GM21723 (cell line): Measurements from ENCODE around the gene RBM4.
"Not testable (repeated sequence)": the region's sequence is repeated elsewhere in the genome, so short reads cannot be mapped to it uniquely, and the experiment has no call there.

Experiments
- ATAC-seq: cut with Tn5 transposase; IDR thresholded peaks from one replicate; pipeline ENCODE4 v1.9.1; 2021; ENCODE audit warnings: mild to moderate bottlenecking, moderate library complexity; ENCODE audit not compliant: unreplicated experiment

The RBM4 gene, protein sequence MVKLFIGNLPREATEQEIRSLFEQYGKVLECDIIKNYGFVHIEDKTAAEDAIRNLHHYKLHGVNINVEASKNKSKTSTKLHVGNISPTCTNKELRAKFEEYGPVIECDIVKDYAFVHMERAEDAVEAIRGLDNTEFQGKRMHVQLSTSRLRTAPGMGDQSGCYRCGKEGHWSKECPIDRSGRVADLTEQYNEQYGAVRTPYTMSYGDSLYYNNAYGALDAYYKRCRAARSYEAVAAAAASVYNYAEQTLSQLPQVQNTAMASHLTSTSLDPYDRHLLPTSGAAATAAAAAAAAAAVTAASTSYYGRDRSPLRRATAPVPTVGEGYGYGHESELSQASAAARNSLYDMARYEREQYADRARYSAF

GRCh38 chr11:66638177-66639065 lies at the start of gene RBM4:
Gene RBM4 (plus strand): TSS chr11:66638703. CDS start chr11:66639712, 1,009 bp downstream.
- peak; percentile 95 for ATAC-seq

GRCh38 chr11:66589315-66589714 lies 49.2 kb upstream of the RBM4 start:
- not testable (repeated sequence) for ATAC-seq

DNA sequence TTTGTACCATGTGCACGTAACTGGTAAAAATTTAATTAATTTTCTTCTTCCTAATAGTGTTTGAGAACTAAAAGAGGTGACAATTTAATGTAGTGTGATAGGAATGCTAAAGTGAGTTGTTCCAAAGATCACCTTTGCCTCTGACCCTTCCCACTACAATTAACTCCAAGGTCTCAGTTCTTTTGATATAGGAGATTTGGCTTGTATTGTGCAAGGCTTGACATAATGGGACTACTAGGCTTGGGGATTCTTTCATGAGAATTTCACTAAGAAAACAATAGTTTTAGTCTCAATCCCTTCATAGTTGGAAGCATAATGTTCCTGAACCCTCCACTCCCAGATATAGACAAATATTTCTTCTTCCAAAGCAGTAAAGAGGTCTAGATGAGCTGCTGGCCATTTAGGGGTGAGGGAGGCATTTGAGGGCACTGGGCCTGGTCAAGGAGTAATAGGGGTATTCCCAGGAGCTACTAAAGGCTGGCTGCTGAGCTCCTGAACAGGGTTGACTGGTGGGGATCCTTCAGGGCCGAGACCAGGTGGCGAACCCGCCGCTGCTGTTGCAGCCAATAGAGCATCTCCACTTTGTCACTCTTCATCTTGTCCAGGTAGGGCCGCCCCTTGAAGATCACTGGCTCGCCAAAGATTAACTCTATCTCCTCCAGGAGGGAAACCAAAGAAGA lies 48.4 kb upstream of the RBM4 start:
- ATAC-seq = no peak

DNA sequence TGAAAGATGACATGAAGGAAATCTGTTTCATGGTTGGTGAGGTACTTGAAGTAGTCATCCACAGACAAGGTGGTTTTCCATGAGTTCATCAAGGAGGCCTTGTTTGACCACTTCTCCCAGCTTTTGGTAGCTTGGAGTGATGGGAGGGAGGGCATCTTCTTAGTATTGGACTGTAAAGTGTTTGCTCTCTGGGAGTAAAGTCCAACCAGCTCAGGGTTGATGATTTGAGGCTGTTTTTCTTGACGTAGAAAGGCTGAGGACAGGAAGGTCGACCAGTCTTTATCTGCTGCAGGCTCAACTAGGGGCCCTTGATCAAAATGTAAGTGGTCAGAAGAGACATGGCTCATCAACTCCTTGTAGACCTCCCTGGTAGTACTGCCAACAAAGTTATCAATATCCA lies 47.3 kb upstream of the RBM4 start:
- no peak for ATAC-seq

DNA sequence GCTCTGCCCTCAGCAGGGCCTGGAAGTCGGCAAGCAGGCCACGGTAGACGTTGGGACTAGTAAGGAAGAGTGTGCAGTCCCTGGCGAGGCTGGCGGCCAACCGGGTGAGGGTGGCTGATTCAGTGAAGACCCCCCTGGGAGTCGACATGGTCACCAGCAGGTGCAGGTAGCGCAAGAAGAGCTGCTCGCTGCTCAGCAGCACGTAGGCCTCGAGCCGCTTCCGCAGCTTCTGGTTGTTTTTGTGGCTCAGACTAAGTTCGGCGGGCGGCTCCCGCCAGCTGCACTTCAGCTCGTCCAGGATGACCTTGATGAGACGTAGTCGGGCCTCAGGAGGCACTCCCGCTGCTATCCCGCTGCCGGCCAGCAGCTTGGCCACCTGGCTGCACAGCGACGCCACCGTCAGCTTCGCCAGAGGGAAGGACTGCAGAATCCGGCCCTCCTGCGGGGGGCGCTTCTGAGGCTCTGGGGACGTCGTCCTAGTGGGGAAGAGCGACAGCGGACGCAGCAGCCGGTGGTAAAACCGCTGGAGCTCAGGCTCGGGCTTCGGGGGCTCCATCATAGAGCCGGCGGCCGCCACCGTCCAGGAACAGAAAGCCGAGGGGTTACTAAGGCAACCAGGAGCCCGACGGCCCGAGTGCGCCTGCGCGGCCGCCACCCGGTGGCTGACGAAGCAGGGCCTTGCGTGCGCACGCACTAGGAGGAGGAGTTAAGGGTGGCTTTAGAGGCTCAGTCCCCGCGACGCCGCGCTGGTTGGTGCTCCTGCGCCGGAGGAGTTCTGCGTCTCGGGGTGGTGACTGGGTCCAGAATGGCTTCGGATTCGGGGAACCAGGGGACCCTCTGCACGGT lies 45.8 kb upstream of the RBM4 start, which contains the start of the genes CCDC87 and CCS:
TSS of gene CCDC87 (minus strand) at position 607 of the 846 bp plus-strand sequence. CDS start at position 559, 48 bp downstream.
TSS of gene CCS (plus strand) at position 729 of the 846 bp plus-strand sequence. CDS start at position 806, 77 bp downstream.
- ATAC-seq = peak; percentile 81

- peak; percentile 2 for ATAC-seq
These were observed 45.2 kb upstream of the RBM4 start for GRCh38 chr11:66593303-66593635.

- ATAC-seq = no peak
These were observed 44.9 kb upstream of the RBM4 start for GRCh38 chr11:66593650-66594049.

DNA sequence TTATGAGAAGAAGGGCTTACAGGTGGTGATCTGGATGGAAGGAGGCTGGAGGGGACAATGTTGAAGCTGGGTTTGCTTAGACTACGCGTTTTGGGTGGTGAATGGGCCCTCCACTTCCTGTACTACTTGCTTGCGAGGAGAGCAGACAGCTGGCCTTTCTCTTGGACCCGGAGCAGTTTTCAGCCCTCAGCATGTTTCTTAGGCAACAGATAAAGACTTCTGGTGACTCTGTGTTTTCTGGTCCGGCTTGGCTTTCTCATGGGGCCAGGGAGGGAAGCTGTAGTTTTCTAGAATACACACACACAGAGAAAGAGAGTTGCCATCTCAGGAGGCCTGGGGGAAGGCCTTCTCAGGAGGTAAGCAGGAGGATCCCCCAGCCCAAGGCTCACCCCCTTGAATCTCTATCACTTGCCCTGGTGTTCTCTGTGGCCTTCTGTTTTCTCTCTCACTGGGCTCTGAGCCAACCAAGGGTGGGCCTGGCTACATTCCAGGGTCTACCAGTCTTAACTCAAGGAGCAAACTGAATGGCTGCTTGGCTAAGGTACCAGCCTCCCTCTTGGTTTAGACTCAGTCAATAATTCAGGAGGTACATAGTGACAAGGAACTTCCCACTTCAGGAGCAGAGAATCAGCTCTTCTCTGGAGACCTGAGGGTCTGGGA lies 43.1 kb upstream of the RBM4 start:
- no peak for ATAC-seq

DNA sequence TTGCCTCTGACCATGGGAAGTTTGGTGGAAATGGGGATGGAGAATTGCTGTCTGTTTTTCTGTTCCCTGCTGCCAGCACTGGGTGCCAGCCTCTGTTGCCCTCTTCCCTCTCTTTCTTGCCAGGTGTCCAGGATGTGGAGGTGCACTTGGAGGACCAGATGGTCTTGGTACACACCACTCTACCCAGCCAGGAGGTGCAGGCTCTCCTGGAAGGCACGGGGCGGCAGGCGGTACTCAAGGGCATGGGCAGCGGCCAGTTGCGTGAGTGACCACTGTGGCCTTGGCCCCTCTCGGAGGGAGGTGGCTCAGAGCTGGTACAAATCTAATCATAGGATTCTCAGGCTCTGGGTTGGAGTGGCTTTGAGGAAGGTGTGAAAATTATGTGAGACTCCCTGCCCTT lies 39.5 kb upstream of the RBM4 start:
- ATAC-seq = no peak

- no peak for ATAC-seq
These were observed 38.3 kb upstream of the RBM4 start for GRCh38 chr11:66600219-66600618.

DNA sequence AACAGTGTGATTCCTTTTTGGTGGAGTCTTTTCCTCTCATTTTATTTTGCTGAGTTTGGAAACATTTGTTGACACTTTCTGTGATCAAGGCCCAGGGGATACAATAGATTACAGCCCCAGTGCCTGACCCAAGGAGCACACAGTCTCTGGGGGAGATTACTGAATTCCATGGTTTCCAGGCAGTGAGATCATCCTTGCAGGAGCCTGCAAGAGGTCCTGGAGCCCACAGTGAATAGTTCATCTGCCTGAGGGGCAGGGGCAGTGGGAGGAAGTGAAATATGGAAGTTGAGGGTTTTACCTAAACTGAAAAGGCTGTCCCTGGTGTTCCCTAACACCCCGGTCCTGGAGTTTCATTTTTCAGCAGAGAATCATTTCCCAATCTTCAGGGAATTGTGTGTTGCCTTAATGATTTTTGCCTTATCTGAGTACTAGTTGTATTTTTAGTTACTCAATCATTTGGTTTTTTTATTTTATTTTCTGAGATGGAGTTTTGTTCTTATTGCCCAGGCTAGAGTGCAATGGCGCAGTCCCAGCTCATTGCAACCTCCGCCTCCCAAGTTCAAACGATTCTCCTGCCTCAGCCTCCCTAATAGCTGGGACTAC lies 37.8 kb upstream of the RBM4 start:
- ATAC-seq = no peak

- ATAC-seq = no peak
These were observed 35.4 kb upstream of the RBM4 start for GRCh38 chr11:66603072-66603471.

- no peak for ATAC-seq
These were observed 34.3 kb upstream of the RBM4 start for GRCh38 chr11:66604155-66604554.

DNA sequence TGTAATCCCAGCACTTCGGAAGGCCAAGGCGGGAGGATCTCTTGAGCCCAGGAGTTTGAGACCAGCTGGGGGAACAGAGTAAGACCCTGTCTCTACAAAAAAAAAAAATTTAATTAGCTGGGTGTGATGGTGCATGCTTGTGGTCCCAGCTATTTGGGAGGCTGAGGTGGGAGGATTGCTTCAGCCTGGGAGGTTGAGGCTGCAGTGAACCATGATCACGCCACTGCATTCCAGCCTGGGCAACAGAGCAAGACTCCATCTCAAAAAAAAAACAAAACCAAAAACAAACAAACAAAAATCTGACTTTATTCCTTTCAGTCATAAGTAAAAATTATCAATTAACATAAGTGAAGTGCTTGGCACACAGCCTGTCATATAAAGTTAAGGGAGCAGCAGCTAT lies 31.9 kb upstream of the RBM4 start:
- ATAC-seq = not testable (repeated sequence)

DNA sequence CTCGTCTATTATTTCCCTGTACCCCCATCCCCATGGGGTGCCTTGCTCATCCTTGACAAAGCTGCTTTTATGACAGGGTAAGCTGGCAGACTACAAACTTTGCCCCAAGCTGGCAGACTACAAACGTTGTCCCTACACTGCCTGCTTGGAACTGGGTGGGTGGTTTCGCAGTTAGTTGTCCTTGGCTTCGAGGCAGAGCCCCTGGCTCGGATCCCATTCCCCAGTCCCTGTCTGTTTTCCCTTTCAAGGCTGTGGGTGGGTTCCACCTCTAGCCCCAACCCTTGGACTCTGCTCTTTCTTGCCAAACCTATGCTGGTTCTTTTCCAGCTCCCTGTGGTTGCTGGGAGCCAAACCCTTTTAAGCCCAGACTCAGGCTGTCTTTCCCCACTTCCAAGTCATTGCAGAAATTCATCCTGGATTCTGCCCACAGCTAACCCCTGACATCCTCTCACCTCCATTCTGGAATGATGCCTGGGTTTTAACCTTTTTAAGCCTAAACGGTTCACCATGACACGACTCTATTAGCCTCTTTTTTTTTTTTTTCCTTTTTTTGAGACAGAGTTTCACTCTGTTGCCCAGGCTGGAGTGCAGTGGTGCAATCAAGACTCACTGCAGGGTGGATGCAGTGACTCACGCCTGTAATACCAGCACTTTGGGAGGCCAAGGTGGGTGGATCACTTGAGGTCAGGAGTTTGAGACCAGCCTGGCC lies 31.2 kb upstream of the RBM4 start:
- no peak for ATAC-seq

GRCh38 chr11:66609721-66610617 lies 28.5 kb upstream of the RBM4 start:
- ATAC-seq = no peak

DNA sequence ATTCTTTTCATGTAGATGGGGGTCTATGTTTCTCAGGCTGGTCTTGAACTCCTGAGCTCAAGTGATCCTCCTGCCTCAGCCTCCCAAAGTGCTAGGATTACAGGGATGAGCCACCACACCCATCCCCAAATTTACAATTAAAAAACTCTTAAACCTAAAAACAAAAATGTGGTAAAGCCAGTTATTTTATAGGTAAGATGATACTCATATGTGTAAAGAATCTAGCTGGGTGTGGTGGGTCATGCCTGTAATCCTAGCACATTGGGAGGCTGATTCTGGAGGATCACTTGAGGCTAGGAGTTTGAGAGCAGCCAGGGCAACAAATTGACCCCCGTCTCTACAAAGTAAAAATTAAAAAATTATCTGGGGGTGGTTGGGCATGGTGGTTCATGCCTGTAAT lies 26.0 kb upstream of the RBM4 start:
- no peak for ATAC-seq

- no peak for ATAC-seq
These were observed 24.4 kb upstream of the RBM4 start for GRCh38 chr11:66614073-66614472.
